ENCODE results near the gene PRSS57.

Gene PRSS57

GRCh38 chr19:647566-648284, 47.5 kb downstream of the PRSS57 start:
- DNase-seq: no peak
- no peaks in the 10 kb centered on the region for H3K4me1 Mint-ChIP-seq
- no peaks in the 10 kb centered on the region for H3K27me3 Mint-ChIP-seq (ENCODE audit: low read depth, poor library complexity)
- TF ChIP-seq, protein P1, sequence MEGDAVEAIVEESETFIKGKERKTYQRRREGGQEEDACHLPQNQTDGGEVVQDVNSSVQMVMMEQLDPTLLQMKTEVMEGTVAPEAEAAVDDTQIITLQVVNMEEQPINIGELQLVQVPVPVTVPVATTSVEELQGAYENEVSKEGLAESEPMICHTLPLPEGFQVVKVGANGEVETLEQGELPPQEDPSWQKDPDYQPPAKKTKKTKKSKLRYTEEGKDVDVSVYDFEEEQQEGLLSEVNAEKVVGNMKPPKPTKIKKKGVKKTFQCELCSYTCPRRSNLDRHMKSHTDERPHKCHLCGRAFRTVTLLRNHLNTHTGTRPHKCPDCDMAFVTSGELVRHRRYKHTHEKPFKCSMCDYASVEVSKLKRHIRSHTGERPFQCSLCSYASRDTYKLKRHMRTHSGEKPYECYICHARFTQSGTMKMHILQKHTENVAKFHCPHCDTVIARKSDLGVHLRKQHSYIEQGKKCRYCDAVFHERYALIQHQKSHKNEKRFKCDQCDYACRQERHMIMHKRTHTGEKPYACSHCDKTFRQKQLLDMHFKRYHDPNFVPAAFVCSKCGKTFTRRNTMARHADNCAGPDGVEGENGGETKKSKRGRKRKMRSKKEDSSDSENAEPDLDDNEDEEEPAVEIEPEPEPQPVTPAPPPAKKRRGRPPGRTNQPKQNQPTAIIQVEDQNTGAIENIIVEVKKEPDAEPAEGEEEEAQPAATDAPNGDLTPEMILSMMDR (IDR thresholded peaks at IDR 0.05): no peak
- no peak overlapping the region for H3K27ac Mint-ChIP-seq
- no peaks in the 10 kb centered on the region for H3K9me3 Mint-ChIP-seq
- H3K4me3 Mint-ChIP-seq: no peak overlapping the region
- H3K36me3 Mint-ChIP-seq (ENCODE audit: low read depth): peaks cover 10% of the 10 kb centered on the region

GRCh38 chr19:646779-647565, 48.3 kb downstream of the PRSS57 start:
- Mint-ChIP-seq H3K4me3 (no peak overlapping the region), H3K9me3 (no peaks in the 10 kb centered on the region), H3K27me3 (ENCODE audit: low read depth, poor library complexity) (no peaks in the 10 kb centered on the region), H3K27ac (no peak overlapping the region), H3K36me3 (ENCODE audit: low read depth) (peaks cover 10% of the 10 kb centered on the region), H3K4me1 (no peaks in the 10 kb centered on the region)
- no peak for DNase-seq
- TF ChIP-seq, protein P1 (IDR thresholded peaks at IDR 0.05): no peak

GRCh38 chr19:645912-646778, 49.1 kb downstream of the PRSS57 start:
- TF ChIP-seq, protein P1 (IDR thresholded peaks at IDR 0.05): no peak
- Mint-ChIP-seq H3K27me3 (ENCODE audit: low read depth, poor library complexity) (no peaks in the 10 kb centered on the region), H3K9me3 (no peaks in the 10 kb centered on the region), H3K36me3 (ENCODE audit: low read depth) (peaks cover 10% of the 10 kb centered on the region), H3K4me3 (no peak overlapping the region), H3K27ac (peak overlapping the region; percentile 92), H3K4me1 (no peaks in the 10 kb centered on the region)
- DNase-seq: no peak

DNA sequence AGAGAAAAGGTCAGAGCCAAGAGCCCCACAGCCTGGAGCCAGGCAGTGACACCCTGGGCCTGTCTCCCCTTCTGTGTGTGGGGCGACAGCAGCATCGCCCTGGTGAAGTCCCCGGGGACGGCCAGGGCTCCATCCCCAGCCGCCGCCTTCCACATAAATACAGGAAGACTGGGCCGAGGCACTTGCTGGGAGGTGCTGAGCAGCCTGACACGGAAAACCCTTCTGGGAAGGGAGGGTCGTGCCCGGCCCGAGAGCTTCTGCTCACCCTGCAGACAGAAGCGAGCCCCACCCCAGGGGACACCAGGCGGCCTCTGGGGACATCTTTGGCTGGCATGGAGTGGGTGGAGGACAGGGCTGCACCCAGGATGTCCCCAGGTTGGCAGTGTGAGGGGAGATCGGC, 50.5 kb downstream of the PRSS57 start:
- no peaks in the 10 kb centered on the region for H3K4me1 Mint-ChIP-seq
- TF ChIP-seq, protein P1 (IDR thresholded peaks at IDR 0.05): no peak

DNA sequence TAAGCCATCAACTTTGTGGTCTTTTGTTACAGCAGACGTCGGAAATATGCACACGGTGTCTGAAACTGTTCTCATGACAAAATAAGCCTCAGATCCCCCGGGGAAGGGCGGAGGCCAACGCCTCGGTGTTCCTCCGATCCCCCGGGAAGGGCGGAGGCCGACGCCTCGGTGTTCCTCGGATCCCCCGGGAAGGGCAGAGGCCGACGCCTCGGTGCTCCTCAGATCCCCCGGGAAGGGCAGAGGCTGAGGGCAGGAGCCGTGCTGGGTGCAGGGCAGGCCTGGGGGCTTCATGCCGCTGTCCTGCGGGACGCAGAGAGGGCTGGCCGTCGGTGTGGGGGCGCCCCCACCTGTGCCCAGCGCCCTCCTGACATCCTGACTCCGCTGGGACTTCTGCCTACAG, 50.9 kb downstream of the PRSS57 start:
- TF ChIP-seq, protein P1 (IDR thresholded peaks at IDR 0.05): no peak
- Mint-ChIP-seq H3K27ac (no peak overlapping the region), H3K27me3 (ENCODE audit: low read depth, poor library complexity) (peaks cover 2% of the 10 kb centered on the region), H3K36me3 (ENCODE audit: low read depth) (peaks cover 10% of the 10 kb centered on the region), H3K4me1 (peaks cover 2% of the 10 kb centered on the region), H3K4me3 (no peak overlapping the region), H3K9me3 (no peaks in the 10 kb centered on the region)
- no peak for DNase-seq

More for the DNA sequence above, 50.5 kb downstream of the PRSS57 start:
- H3K27ac Mint-ChIP-seq: no peak overlapping the region
- no peaks in the 10 kb centered on the region for H3K27me3 Mint-ChIP-seq (ENCODE audit: low read depth, poor library complexity)
- H3K4me3 Mint-ChIP-seq: no peak overlapping the region
- peaks cover 10% of the 10 kb centered on the region for H3K36me3 Mint-ChIP-seq (ENCODE audit: low read depth)
- DNase-seq: no peak
- H3K9me3 Mint-ChIP-seq: no peaks in the 10 kb centered on the region

Measured in nephron progenitor cell (in vitro differentiated cells).